Activated naive CD4-positive, alpha-beta T cell treated with anti-CD3 and anti-CD28 coated beads for 36 hours (primary cell): ENCODE data around the gene SLC18A2. TPM values are rescaled to one million over a fixed set of nuclear protein-coding genes. Genes with fewer than 3 reads are reported as not detected.
"Not testable (repeated sequence)": the region's sequence is repeated elsewhere in the genome, so short reads cannot be mapped to it uniquely, and the experiment has no call there.

Source experiments
- CTCF ChIA-PET: fragments of 350-600 bp; sonication (Branson Sonifier 250); formaldehyde crosslinking; loops from one replicate; lab custom pipeline; 2021; ENCODE audit warnings: antibody characterized with exemption; lab: Charles Lee
- DNase-seq: peaks from one replicate; pipeline ENCODE4 v3.0.0-alpha.2; 2020
- H3K27ac Mint-ChIP-seq: one replicate; pipeline ENCODE4 v1.8.0; 2021; ENCODE audit warnings: mild to moderate bottlenecking, mixed read lengths
- H3K27me3 Mint-ChIP-seq: one replicate; pipeline ENCODE4 v1.8.0; 2021; ENCODE audit warnings: low read depth, mixed read lengths
- H3K36me3 Mint-ChIP-seq: one replicate; pipeline ENCODE4 v1.8.0; 2021; ENCODE audit warnings: low read depth, mixed read lengths
- H3K4me1 Mint-ChIP-seq: one replicate; pipeline ENCODE4 v1.8.0; 2021; ENCODE audit warnings: low read depth, mixed read lengths
- H3K4me3 Mint-ChIP-seq: one replicate; pipeline ENCODE4 v1.8.0; 2021; ENCODE audit warnings: mild to moderate bottlenecking, moderate library complexity, mixed read lengths
- H3K9me3 Mint-ChIP-seq: one replicate; pipeline ENCODE4 v1.8.0; 2021; ENCODE audit warnings: mixed read lengths
- intact Hi-C: fragments of 100-400 bp; cut with micrococcal nuclease; formaldehyde crosslinking; loops from one replicate; pipeline ENCODE4 v1.15.1; 2023
- total RNA-seq, 2 experiments: library from RNA; stranded (reverse); gene quantifications; one replicate each; pipeline ENCODE4 v1.2.3, GENCODE V29; 2021

The SLC18A2 gene
- total RNA-seq, 2 experiments from 2014 or later = not detected

- intact Hi-C loops = no loop called here
- H3K4me3 Mint-ChIP-seq = no peak overlapping the region
- no peak overlapping the region for H3K27ac Mint-ChIP-seq
- H3K27me3 Mint-ChIP-seq = no peaks in the 10 kb centered on the region
- H3K36me3 Mint-ChIP-seq = no peaks in the 10 kb centered on the region
- H3K9me3 Mint-ChIP-seq = no peaks in the 10 kb centered on the region
- CTCF ChIA-PET = no interaction called here
- DNase-seq = no peak
- H3K4me1 Mint-ChIP-seq = no peaks in the 10 kb centered on the region
Observed at GRCh38 chr10:117271427-117271826, 30.5 kb downstream of the SLC18A2 start.

- intact Hi-C loops = no loop called here
- Mint-ChIP-seq H3K4me3 (no peak overlapping the region), H3K9me3 (no peaks in the 10 kb centered on the region), H3K36me3 (no peaks in the 10 kb centered on the region), H3K4me1 (no peaks in the 10 kb centered on the region), H3K27me3 (no peaks in the 10 kb centered on the region), H3K27ac (no peak overlapping the region)
- DNase-seq = no peak
- CTCF ChIA-PET = no interaction called here
Observed at GRCh38 chr10:117272195-117273076, 31.5 kb downstream of the SLC18A2 start.

- no peak overlapping the region for H3K27ac Mint-ChIP-seq
Observed at GRCh38 chr10:117273980-117274379, 33.1 kb downstream of the SLC18A2 start.

GRCh38 chr10:117274509-117274908 is 33.6 kb downstream of the SLC18A2 start:
- no peak overlapping the region for H3K27ac Mint-ChIP-seq
- H3K4me1 Mint-ChIP-seq = no peaks in the 10 kb centered on the region
- no peak for DNase-seq
- H3K9me3 Mint-ChIP-seq = no peaks in the 10 kb centered on the region
- no peak overlapping the region for H3K4me3 Mint-ChIP-seq
- no peaks in the 10 kb centered on the region for H3K27me3 Mint-ChIP-seq
- CTCF ChIA-PET = no interaction called here
- no peaks in the 10 kb centered on the region for H3K36me3 Mint-ChIP-seq
- intact Hi-C loops = no loop called here

More at GRCh38 chr10:117273980-117274379, 33.1 kb downstream of the SLC18A2 start:
- intact Hi-C loops = no loop called here
- DNase-seq = no peak
- H3K9me3 Mint-ChIP-seq = no peaks in the 10 kb centered on the region
- CTCF ChIA-PET = no interaction called here
- H3K4me1 Mint-ChIP-seq = no peaks in the 10 kb centered on the region
- H3K4me3 Mint-ChIP-seq = no peak overlapping the region
- no peaks in the 10 kb centered on the region for H3K27me3 Mint-ChIP-seq
- H3K36me3 Mint-ChIP-seq = no peaks in the 10 kb centered on the region

- H3K9me3 Mint-ChIP-seq = no peaks in the 10 kb centered on the region
- no peaks in the 10 kb centered on the region for H3K4me1 Mint-ChIP-seq
- H3K36me3 Mint-ChIP-seq = no peaks in the 10 kb centered on the region
- H3K27ac Mint-ChIP-seq = no peak overlapping the region
- CTCF ChIA-PET = interaction anchor here (0.5 kb wide), 1 partner anchor 44 kb away, joined by 4 read pairs; no protein-coding TSS in a partner anchor
- intact Hi-C loops = no loop called here
- no peak for DNase-seq
- H3K4me3 Mint-ChIP-seq = no peak overlapping the region
- no peaks in the 10 kb centered on the region for H3K27me3 Mint-ChIP-seq
Observed at GRCh38 chr10:117275121-117275520, 34.2 kb downstream of the SLC18A2 start.

- no peaks in the 10 kb centered on the region for H3K9me3 Mint-ChIP-seq
- H3K4me3 Mint-ChIP-seq = no peak overlapping the region
- CTCF ChIA-PET = interaction anchor here (0.9 kb wide), 1 partner anchor 61 kb away, joined by 4 read pairs; no protein-coding TSS in a partner anchor
- intact Hi-C loops = no loop called here
- peaks cover 3% of the 10 kb centered on the region for H3K36me3 Mint-ChIP-seq
- no peak overlapping the region for H3K27ac Mint-ChIP-seq
- no peaks in the 10 kb centered on the region for H3K27me3 Mint-ChIP-seq
- no peak for DNase-seq
- H3K4me1 Mint-ChIP-seq = no peaks in the 10 kb centered on the region
Observed at GRCh38 chr10:117277675-117278074, 36.8 kb downstream of the SLC18A2 start.

- intact Hi-C loops = no loop called here
- Mint-ChIP-seq H3K27me3 (no peaks in the 10 kb centered on the region), H3K27ac (no peak overlapping the region), H3K9me3 (no peaks in the 10 kb centered on the region), H3K4me1 (peaks cover 2% of the 10 kb centered on the region), H3K36me3 (peaks cover 25% of the 10 kb centered on the region), H3K4me3 (no peak overlapping the region)
- CTCF ChIA-PET = no interaction called here
- DNase-seq = no peak
Observed at GRCh38 chr10:117284716-117285494, 44.0 kb downstream of the SLC18A2 start.

GRCh38 chr10:117290872-117291271 is 50.0 kb downstream of the SLC18A2 start:
- H3K9me3 Mint-ChIP-seq, DNase-seq, H3K27ac Mint-ChIP-seq, H3K4me3 Mint-ChIP-seq, H3K27me3 Mint-ChIP-seq, intact Hi-C loops, H3K4me1 Mint-ChIP-seq, CTCF ChIA-PET: not testable (repeated sequence)
- peaks cover 12% of the 10 kb centered on the region for H3K36me3 Mint-ChIP-seq

- Mint-ChIP-seq H3K27ac (no peak overlapping the region), H3K27me3 (no peaks in the 10 kb centered on the region)
- CTCF ChIA-PET = interaction anchor here (1.7 kb wide), 1 partner anchor 77 kb away, joined by 5 read pairs; no protein-coding TSS in a partner anchor
Observed at GRCh38 chr10:117294039-117294645, 53.2 kb downstream of the SLC18A2 start.

GRCh38 chr10:117294735-117295134 is 53.8 kb downstream of the SLC18A2 start:
- CTCF ChIA-PET = interaction anchor here (1.7 kb wide), 1 partner anchor 78 kb away, joined by 5 read pairs; no protein-coding TSS in a partner anchor
- no peak for DNase-seq
- Mint-ChIP-seq H3K4me1 (peaks cover 5% of the 10 kb centered on the region), H3K4me3 (no peak overlapping the region), H3K9me3 (no peaks in the 10 kb centered on the region), H3K27ac (no peak overlapping the region), H3K27me3 (no peaks in the 10 kb centered on the region), H3K36me3 (peaks cover 17% of the 10 kb centered on the region)
- intact Hi-C loops = no loop called here

More at GRCh38 chr10:117294039-117294645, 53.2 kb downstream of the SLC18A2 start:
- Mint-ChIP-seq H3K36me3 (peaks cover 17% of the 10 kb centered on the region), H3K4me1 (peaks cover 5% of the 10 kb centered on the region), H3K4me3 (no peak overlapping the region), H3K9me3 (no peaks in the 10 kb centered on the region)
- intact Hi-C loops = no loop called here
- no peak for DNase-seq

GRCh38 chr10:117298219-117298618 is 57.3 kb downstream of the SLC18A2 start:
- Mint-ChIP-seq H3K4me1 (peaks cover 5% of the 10 kb centered on the region), H3K4me3 (no peak overlapping the region), H3K27me3 (no peaks in the 10 kb centered on the region), H3K27ac (no peak overlapping the region), H3K36me3 (peaks cover 34% of the 10 kb centered on the region), H3K9me3 (peaks cover 13% of the 10 kb centered on the region)
- CTCF ChIA-PET = no interaction called here
- intact Hi-C loops = no loop called here
- DNase-seq = no peak

- no peak for DNase-seq
- Mint-ChIP-seq H3K27ac (no peak overlapping the region), H3K4me1 (peaks cover 2% of the 10 kb centered on the region), H3K9me3 (peaks cover 13% of the 10 kb centered on the region), H3K36me3 (peaks cover 46% of the 10 kb centered on the region), H3K27me3 (no peaks in the 10 kb centered on the region), H3K4me3 (no peak overlapping the region)
- CTCF ChIA-PET = interaction anchor here (0.8 kb wide), 1 partner anchor 80 kb away, joined by 3 read pairs; no protein-coding TSS in a partner anchor
- intact Hi-C loops = no loop called here
Observed at GRCh38 chr10:117299435-117299834, 58.5 kb downstream of the SLC18A2 start.
